IPS-NIHi11 (cell line): ENCODE measurements around the gene RNF144A.

Experiments used
- DNase-seq: peaks from one replicate; pipeline ENCODE4 v3.0.0; 2012; ENCODE audit warnings: mixed read lengths, low spot score

Gene RNF144A

GRCh38 chr2:6908291-6908690, 8.9 kb upstream of the RNF144A start:
- DNase-seq: no peak

GRCh38 chr2:6909431-6910385, 7.5 kb upstream of the RNF144A start:
- DNase-seq: no peak

GRCh38 chr2:6911721-6912120, 5.5 kb upstream of the RNF144A start:
- DNase-seq: no peak

- DNase-seq: no peak
Measured at GRCh38 chr2:6913415-6914157, 3.6 kb upstream of the RNF144A start.

- no peak for DNase-seq
Measured at GRCh38 chr2:6914828-6915227, 2.4 kb upstream of the RNF144A start.

- DNase-seq: peak; percentile 33
Measured at GRCh38 chr2:6915399-6915798, 1.8 kb upstream of the RNF144A start.

DNA sequence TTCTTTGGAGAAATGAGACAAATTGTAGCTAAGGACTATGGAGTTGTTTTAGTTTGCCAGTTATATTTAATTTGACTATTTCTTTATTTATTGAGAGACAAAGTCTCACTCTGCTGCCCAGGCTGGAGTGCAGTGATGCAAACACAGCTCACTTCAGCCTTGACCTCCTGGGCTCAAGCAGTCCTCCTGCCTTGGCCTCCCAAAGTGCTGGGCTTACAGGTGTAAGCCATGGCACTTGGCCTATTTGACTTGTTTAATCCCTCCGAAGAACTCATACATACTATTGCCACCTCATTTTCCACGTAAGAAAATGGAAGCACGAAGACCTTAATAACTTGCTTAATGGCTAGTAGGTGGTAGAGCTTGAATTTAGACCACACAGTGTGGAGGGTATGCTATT, 988 bp upstream of the RNF144A start:
- no peak for DNase-seq

DNA sequence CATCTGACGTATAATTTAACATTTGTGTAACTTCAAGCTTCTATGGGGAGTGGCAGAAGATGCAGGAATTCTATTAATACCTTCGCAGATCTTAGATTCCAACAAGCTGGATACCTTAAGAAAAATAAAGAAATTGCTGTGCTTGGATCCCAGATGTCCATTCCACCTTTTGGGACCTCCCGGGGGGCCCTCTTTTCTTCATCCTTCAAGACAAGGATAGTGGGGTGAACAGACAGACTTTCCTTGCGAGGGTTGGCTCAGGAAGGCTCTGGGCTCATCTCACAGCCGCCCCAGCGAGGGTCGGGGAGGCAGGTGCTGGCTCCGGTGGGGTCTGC, 509 bp upstream of the RNF144A start:
- no peak for DNase-seq

GRCh38 chr2:6917761-6918421, 679 bp downstream of the RNF144A start:
- DNase-seq: no peak

DNA sequence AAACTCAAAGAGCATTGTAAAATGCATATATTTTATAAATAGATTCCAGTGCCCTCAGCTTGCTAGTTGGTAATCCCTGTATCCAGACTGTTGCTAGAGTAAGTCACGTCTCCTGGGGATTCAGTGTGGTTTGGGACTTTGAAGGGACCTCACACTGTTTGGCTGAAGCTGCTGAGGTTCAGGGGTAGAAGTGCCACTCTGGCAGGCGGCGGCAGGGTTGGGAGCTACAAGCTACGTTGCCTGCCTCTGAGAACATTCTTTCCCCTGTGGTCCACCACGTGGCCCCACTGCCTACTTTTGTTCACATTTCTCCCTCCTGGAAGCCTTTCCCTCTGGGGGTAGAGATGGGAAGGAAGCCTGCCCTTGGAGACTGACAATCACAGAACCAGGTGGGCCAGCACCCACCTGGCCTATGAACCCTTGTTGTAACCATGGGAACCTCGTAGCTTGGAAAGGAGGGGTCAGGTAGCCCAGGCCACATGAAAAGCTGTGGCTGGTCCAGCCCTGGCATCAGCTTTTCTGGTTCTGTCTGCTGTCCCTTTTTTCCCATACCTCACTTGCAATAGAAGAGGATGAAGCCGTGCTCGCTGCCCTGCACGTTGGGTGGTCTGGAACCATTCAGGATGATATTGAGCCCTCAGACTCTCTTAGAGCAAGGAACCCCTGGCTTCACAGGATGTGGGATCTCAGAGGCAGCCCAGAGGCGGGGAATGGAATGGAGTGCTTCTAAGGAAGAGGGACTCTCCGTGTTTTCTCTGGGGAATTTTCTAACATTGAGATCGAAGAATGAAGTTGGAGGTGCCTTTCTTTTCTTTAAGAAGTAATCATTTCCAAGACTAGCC, 2.9 kb downstream of the RNF144A start:
- DNase-seq: no peak

DNA sequence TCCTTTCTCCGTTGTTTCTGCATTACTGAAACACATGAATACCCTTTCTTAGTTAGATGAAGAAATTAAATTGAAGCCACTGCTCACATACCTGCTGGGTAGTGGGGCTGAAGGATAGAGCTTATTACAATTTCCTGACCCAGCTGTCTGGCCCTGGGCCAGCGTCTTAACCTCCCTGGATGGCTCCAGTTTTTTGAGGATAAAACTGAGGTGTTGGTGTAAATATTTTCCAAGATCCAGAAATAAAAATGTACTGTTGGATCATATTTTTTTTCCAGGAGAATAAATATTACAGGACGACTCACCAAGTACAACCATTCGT, 3.5 kb downstream of the RNF144A start:
- no peak for DNase-seq

DNA sequence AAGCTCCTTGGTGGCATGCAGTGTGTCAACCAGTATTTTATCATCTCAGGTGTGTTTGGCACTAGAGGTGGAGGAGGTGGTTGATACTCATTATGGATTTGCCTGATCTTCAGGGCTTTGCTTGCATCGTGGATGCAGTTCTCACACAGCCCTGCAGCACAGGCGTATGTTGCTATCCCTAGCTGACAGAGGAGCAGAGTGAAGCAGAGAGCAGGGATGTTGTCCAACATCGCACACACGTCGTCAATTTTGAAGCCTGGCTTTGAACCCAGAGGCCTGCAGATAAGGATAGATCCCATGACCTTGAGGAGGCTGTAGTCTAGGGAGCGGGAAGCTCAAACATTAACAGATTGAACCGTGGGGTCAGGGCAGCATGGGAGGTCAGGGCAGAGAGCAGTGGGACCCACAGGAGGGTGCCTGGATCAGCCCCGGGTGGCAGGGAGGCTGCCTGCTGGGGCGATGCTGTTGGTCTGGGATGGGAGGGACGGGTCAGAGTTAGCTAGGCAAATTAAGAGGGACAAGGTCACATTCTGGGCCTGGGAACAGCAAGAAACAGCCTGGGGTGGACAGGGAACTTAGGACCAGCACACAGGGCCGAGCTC, 4.2 kb downstream of the RNF144A start:
- no peak for DNase-seq

GRCh38 chr2:6922201-6922656, 5.0 kb downstream of the RNF144A start:
- peak; percentile 63 for DNase-seq

DNA sequence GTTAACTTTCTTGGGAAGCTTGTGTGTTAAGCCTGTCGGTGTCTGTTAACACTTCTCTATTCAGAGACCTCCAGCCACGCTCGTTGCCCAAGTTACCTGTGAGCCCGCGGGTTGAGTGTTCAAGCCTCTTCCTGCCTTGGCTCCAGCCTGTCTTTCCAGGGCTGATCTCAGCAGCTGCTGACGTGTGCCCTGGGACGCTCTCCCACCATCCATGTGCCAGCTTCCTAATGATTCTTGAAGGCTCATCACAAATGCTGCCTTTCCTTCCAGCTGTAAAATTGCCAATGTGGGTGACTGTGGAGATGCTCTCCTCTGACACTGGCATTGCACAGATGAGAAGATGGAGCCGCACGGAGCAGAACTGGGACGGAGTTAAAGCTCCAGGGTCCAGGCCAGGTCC, 6.1 kb downstream of the RNF144A start:
- no peak for DNase-seq

- no peak for DNase-seq
Measured at GRCh38 chr2:6924101-6924923, 7.1 kb downstream of the RNF144A start.

DNA sequence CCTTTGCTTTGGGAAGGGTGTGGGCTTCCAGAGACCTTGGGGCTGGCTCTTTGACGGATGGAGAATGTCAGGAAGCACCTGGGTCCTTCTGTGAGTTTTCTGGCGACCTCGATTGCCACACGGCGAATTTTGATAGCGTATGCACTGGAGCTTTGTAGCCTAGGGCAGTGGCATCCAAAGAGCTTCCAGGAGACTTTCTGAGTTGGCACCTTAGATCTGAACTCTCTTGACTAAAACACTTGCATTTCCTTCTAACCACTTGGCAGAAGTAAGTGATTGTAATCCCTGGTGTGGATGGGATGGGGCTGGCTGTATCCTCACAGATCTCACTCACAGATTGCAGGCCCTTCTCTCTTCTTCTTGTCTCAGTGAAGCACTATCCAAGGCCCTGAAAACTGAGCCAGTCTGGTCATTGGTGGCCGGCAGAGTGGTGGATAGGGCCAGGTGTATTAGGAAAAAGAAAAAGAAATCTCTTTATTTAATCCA, 7.8 kb downstream of the RNF144A start:
- DNase-seq: no peak

GRCh38 chr2:6926071-6926732, 9.0 kb downstream of the RNF144A start:
- DNase-seq: no peak

GRCh38 chr2:6927186-6927585, 10.0 kb downstream of the RNF144A start:
- DNase-seq: no peak

- DNase-seq: no peak
Measured at GRCh38 chr2:6927753-6928152, 10.5 kb downstream of the RNF144A start.

DNA sequence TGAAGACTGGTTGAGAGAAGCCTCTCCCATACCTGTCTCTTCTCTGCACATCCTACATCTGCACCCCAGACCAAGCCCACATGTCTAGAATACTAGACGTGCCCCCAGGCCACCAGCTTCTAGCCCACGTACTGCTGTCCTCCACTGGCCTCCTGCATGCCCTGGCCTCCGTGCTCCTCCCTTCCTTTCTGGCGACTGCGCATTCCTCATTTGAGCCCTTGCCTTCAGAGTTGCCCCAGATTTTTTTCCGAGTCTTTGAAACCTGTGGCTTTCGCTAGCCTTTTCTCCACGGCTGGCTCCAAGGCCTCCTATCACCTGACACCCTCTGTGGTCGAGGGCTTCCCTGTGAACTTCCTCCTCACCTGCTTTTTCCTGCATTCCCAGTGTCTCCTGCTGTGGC, 11.2 kb downstream of the RNF144A start:
- no peak for DNase-seq
